Kidney capillary endothelial cell (primary cell): ENCODE results near the gene TRMT11.

Source experiments
- DNase-seq: peaks from one replicate; pipeline ENCODE4 v3.0.0-alpha.2; 2018; ENCODE audit warnings: low spot score

TRMT11 gene

GRCh38 chr6:126076992-126077664, 90.8 kb downstream of the TRMT11 start:
- DNase-seq, result no peak

GRCh38 chr6:126077810-126078776, 91.8 kb downstream of the TRMT11 start:
- DNase-seq, result no peak

- DNase-seq, result no peak
These were observed 97.5 kb downstream of the TRMT11 start for GRCh38 chr6:126083875-126084274.

- DNase-seq, result no peak
These were observed 100.2 kb downstream of the TRMT11 start for GRCh38 chr6:126086560-126086959.
